ENCODE measurements around the gene AKAP13. TPM values are rescaled to one million over a fixed set of nuclear protein-coding genes. Genes with fewer than 3 reads are reported as not detected.

Gene AKAP13
- total and polyA plus RNA-seq, 2 of the 13 experiments (the other 11 are each of a cell fraction or from before 2014, with no cell fraction given), result 6.7 to 27.1 TPM

- no peak for FAIRE-seq
- WGBS (ENCODE audit: low lambda C conversion rate), result 97% methylated on average over 10 of the region's 10 CpGs
- CTCF ChIA-PET (ENCODE audit: low intra/inter-chr PET ratio, low total read pairs), result interaction anchor here (1.1 kb wide), 1 partner anchor 119 kb away, joined by 4 read pairs; no protein-coding TSS in a partner anchor
- Histone ChIP-seq H3K9ac (ENCODE audit: insufficient read depth, low read depth, low read length) (no peak overlapping the region), H3K9me3 (ENCODE audit: low read length) (no peaks in the 10 kb centered on the region), H3K36me3 (replicated peaks in 1 of 2; ENCODE audit: control insufficient read depth in 1 of 2, insufficient read depth in 2 of 2, low read length in 2 of 2) (no peaks in the 10 kb centered on the region), H3K27ac (ENCODE audit: extremely low read length, insufficient read depth, low read length) (no peak overlapping the region), H4K20me1 (ENCODE audit: insufficient read depth, low read length) (no peaks in the 10 kb centered on the region), H3K4me2 (ENCODE audit: low read depth, low read length) (no peak overlapping the region), H3K4me1 (ENCODE audit: insufficient read depth, low read length) (peaks cover 34% of the 10 kb centered on the region), H3K27me3 (ENCODE audit: control insufficient read depth in 1 of 2, insufficient read depth in 2 of 2, low read length in 2 of 2) (no peaks in the 10 kb centered on the region; a peak in 1 of 5 replicates), H2AFZ (ENCODE audit: low read length) (no peak overlapping the region), H3K4me3 (replicated peaks in 1 of 3; ENCODE audit: insufficient read depth in 1 of 3, low read depth in 2 of 3, low read length in 3 of 3) (no peak overlapping the region), H3K79me2 (ENCODE audit: insufficient read depth, low read length) (peaks cover 67% of the 10 kb centered on the region)
- DNase-seq (ENCODE audit: low spot score), result no peak
- in situ Hi-C loops (cut with HindIII; ENCODE audit: extremely low pct_ligation_motif_present, low pct_unique_long_range_greater_than_20kb), result no loop called here
- intact Hi-C loops (cut with micrococcal nuclease; ENCODE audit: unreplicated experiment), result loop anchor here (10.0 kb wide), 1 partner anchor 80 kb away; no protein-coding TSS in a partner anchor
- no peak for ATAC-seq
- BruUV-seq (replicated peaks), result no TSS peak
- TF ChIP-seq NRL (CRISPR knock-in tag; IDR thresholded peaks at IDR 0.05; ENCODE audit: borderline replicate concordance), result no peak
- no peak for TF ChIP-seq TIGD3 (CRISPR knock-in tag; IDR thresholded peaks at IDR 0.05; ENCODE audit: borderline replicate concordance)
- no peak for TF ChIP-seq ZBTB34 (CRISPR knock-in tag; IDR thresholded peaks at IDR 0.05)
- no peak for TF ChIP-seq ZGPAT (CRISPR knock-in tag; IDR thresholded peaks at IDR 0.05)
- TF ChIP-seq NCOA5 (CRISPR knock-in tag; IDR thresholded peaks at IDR 0.05), result no peak
- POLR2A ChIA-PET, result interaction anchor here (1.2 to 2.6 kb wide), 2 partner anchors 11 to 35 kb away, joined by 5 to 9 read pairs; partner anchors contain the start of gene AKAP13
Observed at GRCh38 chr15:85414991-85415390, 34.6 kb downstream of the AKAP13 start.
